ENCODE data around the gene PCNX2.

Gene PCNX2

GRCh38 chr1:233320023-233320422 is 24.5 kb upstream of the PCNX2 start:
- TF ChIP-seq REST (IDR thresholded peaks at IDR 0.05; ENCODE audit: insufficient read depth in 1 of 2, low read depth in 2 of 2, low read length in 2 of 2) (no peak), POLR2AphosphoS5 (IDR thresholded peaks at IDR 0.05; ENCODE audit: low read depth, low read length) (no peak), FOXP2 (optimal IDR thresholded peaks at IDR 0.05; ENCODE audit: borderline replicate concordance, extremely low read depth, extremely low read length, insufficient read depth) (no peak), TAF1 (IDR thresholded peaks at IDR 0.05; ENCODE audit: borderline replicate concordance, insufficient read depth, low read length) (no peak), SIN3A (IDR thresholded peaks at IDR 0.05; ENCODE audit: borderline replicate concordance, insufficient read depth, low read length) (no peak)

GRCh38 chr1:233319272-233319671 is 23.7 kb upstream of the PCNX2 start:
- TF ChIP-seq FOXP2 (optimal IDR thresholded peaks at IDR 0.05; ENCODE audit: borderline replicate concordance, extremely low read depth, extremely low read length, insufficient read depth) (no peak), SIN3A (IDR thresholded peaks at IDR 0.05; ENCODE audit: borderline replicate concordance, insufficient read depth, low read length) (no peak), POLR2AphosphoS5 (IDR thresholded peaks at IDR 0.05; ENCODE audit: low read depth, low read length) (no peak), TAF1 (IDR thresholded peaks at IDR 0.05; ENCODE audit: borderline replicate concordance, insufficient read depth, low read length) (no peak), REST (IDR thresholded peaks at IDR 0.05; ENCODE audit: insufficient read depth in 1 of 2, low read depth in 2 of 2, low read length in 2 of 2) (no peak)

- TF ChIP-seq TAF1 (IDR thresholded peaks at IDR 0.05; ENCODE audit: borderline replicate concordance, insufficient read depth, low read length) (no peak), POLR2AphosphoS5 (IDR thresholded peaks at IDR 0.05; ENCODE audit: low read depth, low read length) (no peak), REST (IDR thresholded peaks at IDR 0.05; ENCODE audit: insufficient read depth in 1 of 2, low read depth in 2 of 2, low read length in 2 of 2) (no peak), SIN3A (IDR thresholded peaks at IDR 0.05; ENCODE audit: borderline replicate concordance, insufficient read depth, low read length) (no peak)
These were observed 20.9 kb upstream of the PCNX2 start for GRCh38 chr1:233316473-233316872.

GRCh38 chr1:233315718-233316301 is 20.3 kb upstream of the PCNX2 start:
- TF ChIP-seq REST (IDR thresholded peaks at IDR 0.05; ENCODE audit: insufficient read depth in 1 of 2, low read depth in 2 of 2, low read length in 2 of 2) (no peak), POLR2AphosphoS5 (IDR thresholded peaks at IDR 0.05; ENCODE audit: low read depth, low read length) (no peak), SIN3A (IDR thresholded peaks at IDR 0.05; ENCODE audit: borderline replicate concordance, insufficient read depth, low read length) (no peak), FOXP2 (optimal IDR thresholded peaks at IDR 0.05; ENCODE audit: borderline replicate concordance, extremely low read depth, extremely low read length, insufficient read depth) (no peak), TAF1 (IDR thresholded peaks at IDR 0.05; ENCODE audit: borderline replicate concordance, insufficient read depth, low read length) (no peak)

All from PFSK-1 (cell line).